ENCODE data around the gene SYT15. TPM values are rescaled to one million over a fixed set of nuclear protein-coding genes. Genes with fewer than 3 reads are reported as not detected.

SYT15 gene
- total RNA-seq, 1 donor, result under 0.01 TPM

GRCh38 chr10:46538155-46538554 lies 40.8 kb upstream of the SYT15 start:
- no peak overlapping the region for H3K4me3 ChIP-seq (ENCODE audit: low read depth, low read length)
- no peak for DNase-seq (ENCODE audit: low read depth)
- no peak for TF ChIP-seq CTCF (IDR thresholded peaks at IDR 0.05; ENCODE audit: insufficient read depth, low read depth, low read length)

- DNase-seq (ENCODE audit: low read depth), result no peak
- TF ChIP-seq CTCF (IDR thresholded peaks at IDR 0.05; ENCODE audit: insufficient read depth, low read depth, low read length), result no peak
- no peak overlapping the region for H3K4me3 ChIP-seq (ENCODE audit: low read depth, low read length)
Observed at GRCh38 chr10:46538717-46539426, 40.1 kb upstream of the SYT15 start.

- TF ChIP-seq CTCF (IDR thresholded peaks at IDR 0.05; ENCODE audit: insufficient read depth, low read depth, low read length), result no peak
- DNase-seq (ENCODE audit: low read depth), result peak; percentile 53
- peak overlapping the region; percentile 10 for H3K4me3 ChIP-seq (ENCODE audit: low read depth, low read length)
Observed at GRCh38 chr10:46539596-46540411, 39.1 kb upstream of the SYT15 start.

- no peak for DNase-seq (ENCODE audit: low read depth)
- H3K4me3 ChIP-seq (ENCODE audit: low read depth, low read length), result peak overlapping the region; percentile 24
- TF ChIP-seq CTCF (IDR thresholded peaks at IDR 0.05; ENCODE audit: insufficient read depth, low read depth, low read length), result no peak
Observed at GRCh38 chr10:46540412-46541016, 38.4 kb upstream of the SYT15 start.

- DNase-seq (ENCODE audit: low read depth), result no peak
- peak; percentile 13 for TF ChIP-seq CTCF (IDR thresholded peaks at IDR 0.05; ENCODE audit: insufficient read depth, low read depth, low read length)
- peak overlapping the region; percentile 42 for H3K4me3 ChIP-seq (ENCODE audit: low read depth, low read length)
Observed at GRCh38 chr10:46541017-46541661, 37.8 kb upstream of the SYT15 start.

GRCh38 chr10:46541735-46542566 lies 37.0 kb upstream of the SYT15 start:
- no peak for DNase-seq (ENCODE audit: low read depth)
- no peak overlapping the region for H3K4me3 ChIP-seq (ENCODE audit: low read depth, low read length)
- TF ChIP-seq CTCF (IDR thresholded peaks at IDR 0.05; ENCODE audit: insufficient read depth, low read depth, low read length), result no peak
